ENCODE data around the gene MSI2. TPM values are rescaled to one million over a fixed set of nuclear protein-coding genes. Genes with fewer than 3 reads are reported as not detected.

The MSI2 gene
- total RNA-seq, 1 experiment from 2014 or later, result 174 TPM

DNA sequence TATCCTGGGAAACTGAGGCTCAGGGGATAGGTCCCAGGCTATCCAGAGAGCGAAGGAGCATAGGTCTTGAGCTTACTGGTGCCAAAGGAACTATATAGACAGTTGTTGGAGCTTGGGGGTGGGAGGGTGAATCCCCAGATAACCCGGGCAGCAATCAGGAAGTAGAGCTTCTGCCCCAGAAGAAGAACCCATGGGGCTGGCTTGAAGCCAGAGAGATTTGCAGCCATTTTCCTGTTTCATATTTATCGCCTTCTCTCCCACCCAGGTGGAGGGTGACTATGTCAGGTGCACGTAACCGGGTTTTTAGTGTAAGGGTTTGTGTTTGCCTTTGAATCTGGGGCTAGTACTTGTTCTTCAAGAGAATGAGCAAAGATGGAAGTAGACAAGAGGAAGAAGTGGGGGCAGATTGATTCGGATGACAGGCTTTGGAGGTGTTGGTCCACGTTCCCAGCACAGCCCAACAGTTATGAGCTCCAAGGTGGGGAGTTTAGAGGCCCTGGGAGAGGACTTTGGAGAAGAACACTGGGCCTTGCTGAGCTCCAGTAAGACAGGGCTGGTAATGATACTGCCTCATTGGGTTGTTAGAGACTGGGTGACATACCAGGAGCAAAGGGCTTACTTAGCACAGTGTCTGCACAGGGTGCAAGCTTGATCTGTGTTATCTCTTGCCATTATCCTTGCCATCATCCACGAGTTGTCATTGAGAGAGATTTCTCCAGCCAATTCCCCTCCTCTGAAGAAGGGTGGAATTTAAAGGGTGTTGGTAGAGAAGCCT is 343.1 kb downstream of the MSI2 start:
- intact Hi-C loops (cut with micrococcal nuclease; ENCODE audit: unreplicated experiment), result no loop called here
- Mint-ChIP-seq H3K4me1 (ENCODE audit: low read depth, unreplicated experiment) (no peaks in the 10 kb centered on the region), H3K27ac (ENCODE audit: unreplicated experiment) (no peak overlapping the region), H3K4me3 (ENCODE audit: unreplicated experiment) (no peak overlapping the region), H3K9me3 (ENCODE audit: unreplicated experiment) (no peaks in the 10 kb centered on the region), H3K36me3 (ENCODE audit: insufficient read depth, unreplicated experiment) (peaks cover 33% of the 10 kb centered on the region), H3K27me3 (ENCODE audit: insufficient read depth, unreplicated experiment) (no peaks in the 10 kb centered on the region)
- Histone ChIP-seq H3K36me3 (ENCODE audit: control insufficient read depth, insufficient read depth, low read length) (no peaks in the 10 kb centered on the region; the same call in 1 of the 2 replicates), H3K27me3 (replicated peaks; ENCODE audit: control insufficient read depth, insufficient read depth, low read length) (no peaks in the 10 kb centered on the region), H3K9me3 (no peaks in the 10 kb centered on the region), H3K4me3 (ENCODE audit: low read depth, low read length) (no peak overlapping the region), H3K4me1 (peaks cover 9% of the 10 kb centered on the region; the same call in 1 of the 2 replicates)
- TF ChIP-seq, protein P1, sequence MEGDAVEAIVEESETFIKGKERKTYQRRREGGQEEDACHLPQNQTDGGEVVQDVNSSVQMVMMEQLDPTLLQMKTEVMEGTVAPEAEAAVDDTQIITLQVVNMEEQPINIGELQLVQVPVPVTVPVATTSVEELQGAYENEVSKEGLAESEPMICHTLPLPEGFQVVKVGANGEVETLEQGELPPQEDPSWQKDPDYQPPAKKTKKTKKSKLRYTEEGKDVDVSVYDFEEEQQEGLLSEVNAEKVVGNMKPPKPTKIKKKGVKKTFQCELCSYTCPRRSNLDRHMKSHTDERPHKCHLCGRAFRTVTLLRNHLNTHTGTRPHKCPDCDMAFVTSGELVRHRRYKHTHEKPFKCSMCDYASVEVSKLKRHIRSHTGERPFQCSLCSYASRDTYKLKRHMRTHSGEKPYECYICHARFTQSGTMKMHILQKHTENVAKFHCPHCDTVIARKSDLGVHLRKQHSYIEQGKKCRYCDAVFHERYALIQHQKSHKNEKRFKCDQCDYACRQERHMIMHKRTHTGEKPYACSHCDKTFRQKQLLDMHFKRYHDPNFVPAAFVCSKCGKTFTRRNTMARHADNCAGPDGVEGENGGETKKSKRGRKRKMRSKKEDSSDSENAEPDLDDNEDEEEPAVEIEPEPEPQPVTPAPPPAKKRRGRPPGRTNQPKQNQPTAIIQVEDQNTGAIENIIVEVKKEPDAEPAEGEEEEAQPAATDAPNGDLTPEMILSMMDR (IDR thresholded peaks at IDR 0.05; ENCODE audit: insufficient read depth in 1 of 2, low read depth in 1 of 2, low read length in 1 of 2, severe bottlenecking in 1 of 2, unreplicated experiment in 1 of 2), result no peak
- ChIA-PET POLR2A (no interaction called here), CTCF (interaction anchor here (0.6 kb wide), 1 partner anchor 48 kb away, joined by 3 read pairs; no protein-coding TSS in a partner anchor)
- no TSS peak for BruUV-seq (replicated peaks)
- DNase-seq, result peak in 1 of 2 experiments; percentile 2

DNA sequence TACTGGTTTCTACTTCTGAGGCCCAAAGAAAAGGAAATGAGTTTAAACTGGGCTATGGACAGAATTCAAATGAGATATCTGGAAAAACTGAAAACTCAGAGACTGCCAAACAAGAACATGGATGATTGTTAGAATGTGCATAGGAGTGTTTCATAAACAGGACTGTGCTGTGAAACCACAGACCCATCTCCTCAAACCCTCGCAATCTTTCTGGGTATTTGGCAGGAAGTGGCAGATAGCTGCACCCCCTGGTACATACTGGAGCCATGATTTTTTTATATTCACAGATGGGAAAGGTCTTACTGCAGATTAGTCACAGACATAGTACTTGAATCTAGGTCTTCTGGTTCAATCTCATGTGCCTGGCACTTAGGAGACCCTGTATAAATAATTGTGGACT is 343.8 kb downstream of the MSI2 start:
- peak in 1 of 2 experiments; percentile 5 for DNase-seq
- BruUV-seq (replicated peaks), result no TSS peak
- no peaks in the 10 kb centered on the region; the same call in 1 of the 2 replicates for H3K36me3 ChIP-seq (ENCODE audit: control insufficient read depth, insufficient read depth, low read length)
- no peak overlapping the region for H3K4me3 ChIP-seq (ENCODE audit: low read depth, low read length)
- H3K9me3 Mint-ChIP-seq (ENCODE audit: unreplicated experiment), result no peaks in the 10 kb centered on the region
- no peaks in the 10 kb centered on the region for H3K4me1 Mint-ChIP-seq (ENCODE audit: low read depth, unreplicated experiment)
- H3K36me3 Mint-ChIP-seq (ENCODE audit: insufficient read depth, unreplicated experiment), result peaks cover 34% of the 10 kb centered on the region
- POLR2A ChIA-PET, result no interaction called here
- H3K4me3 Mint-ChIP-seq (ENCODE audit: unreplicated experiment), result no peak overlapping the region
- no peaks in the 10 kb centered on the region for H3K9me3 ChIP-seq
- H3K27ac Mint-ChIP-seq (ENCODE audit: unreplicated experiment), result no peak overlapping the region
- H3K27me3 Mint-ChIP-seq (ENCODE audit: insufficient read depth, unreplicated experiment), result no peaks in the 10 kb centered on the region
- no peaks in the 10 kb centered on the region for H3K27me3 ChIP-seq (replicated peaks; ENCODE audit: control insufficient read depth, insufficient read depth, low read length)
- CTCF ChIA-PET, result no interaction called here
- TF ChIP-seq, protein P1 (IDR thresholded peaks at IDR 0.05; ENCODE audit: insufficient read depth in 1 of 2, low read depth in 1 of 2, low read length in 1 of 2, severe bottlenecking in 1 of 2, unreplicated experiment in 1 of 2), result no peak
- intact Hi-C loops (cut with micrococcal nuclease; ENCODE audit: unreplicated experiment), result no loop called here
- H3K4me1 ChIP-seq, result peaks cover 9% of the 10 kb centered on the region; the same call in 1 of the 2 replicates

DNA sequence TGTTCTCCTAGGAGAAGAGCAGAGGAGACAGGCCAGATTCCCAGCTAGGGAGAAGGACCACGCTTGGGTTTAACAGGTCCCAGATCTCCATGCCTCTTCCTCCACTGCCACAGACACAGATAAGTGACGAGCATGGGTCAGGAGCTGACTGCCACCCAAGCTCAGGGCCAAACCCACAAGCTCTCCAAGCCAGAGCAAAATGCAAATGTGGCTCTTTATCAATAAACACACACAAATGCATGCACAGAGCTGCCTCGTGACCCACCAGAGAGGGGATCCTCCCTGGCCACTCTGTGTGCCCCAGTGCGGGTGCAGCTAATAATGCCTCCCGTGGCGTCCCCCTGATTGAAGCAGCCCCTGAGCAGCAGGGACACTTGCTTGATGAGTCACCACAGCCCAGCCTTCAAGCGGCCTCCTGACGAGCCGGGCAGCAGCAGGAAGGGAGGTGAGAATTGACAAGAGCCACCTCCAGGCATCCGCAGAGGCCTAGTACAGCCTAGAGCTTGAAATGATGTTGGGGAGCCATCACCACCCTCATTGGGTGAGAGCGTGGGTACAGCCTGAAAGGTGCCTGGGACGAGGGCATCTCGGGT is 344.9 kb downstream of the MSI2 start:
- BruUV-seq (replicated peaks), result no TSS peak
- CTCF ChIA-PET, result no interaction called here
- no peak overlapping the region for H3K27ac Mint-ChIP-seq (ENCODE audit: unreplicated experiment)

More for the DNA sequence above, 344.9 kb downstream of the MSI2 start:
- peak in 1 of 2 experiments; percentile 24 for DNase-seq
- Mint-ChIP-seq H3K4me1 (ENCODE audit: low read depth, unreplicated experiment) (no peaks in the 10 kb centered on the region), H3K36me3 (ENCODE audit: insufficient read depth, unreplicated experiment) (peaks cover 41% of the 10 kb centered on the region), H3K9me3 (ENCODE audit: unreplicated experiment) (no peaks in the 10 kb centered on the region), H3K4me3 (ENCODE audit: unreplicated experiment) (no peak overlapping the region), H3K27me3 (ENCODE audit: insufficient read depth, unreplicated experiment) (no peaks in the 10 kb centered on the region)
- no peak overlapping the region for H3K4me3 ChIP-seq (ENCODE audit: low read depth, low read length)
- intact Hi-C loops (cut with micrococcal nuclease; ENCODE audit: unreplicated experiment), result no loop called here
- H3K36me3 ChIP-seq (ENCODE audit: control insufficient read depth, insufficient read depth, low read length), result no peaks in the 10 kb centered on the region; the same call in 1 of the 2 replicates
- no peaks in the 10 kb centered on the region for H3K27me3 ChIP-seq (replicated peaks; ENCODE audit: control insufficient read depth, insufficient read depth, low read length)
- H3K4me1 ChIP-seq, result peaks cover 9% of the 10 kb centered on the region; the same call in 1 of the 2 replicates
- TF ChIP-seq, protein P1 (IDR thresholded peaks at IDR 0.05; ENCODE audit: insufficient read depth in 1 of 2, low read depth in 1 of 2, low read length in 1 of 2, severe bottlenecking in 1 of 2, unreplicated experiment in 1 of 2), result no peak
- H3K9me3 ChIP-seq, result no peaks in the 10 kb centered on the region
- POLR2A ChIA-PET, result no interaction called here
